Cardiac fibroblast (primary cell): ENCODE results near the gene ACTG2.

ENCODE experiments used
- DNase-seq, 2 donors: peaks; one replicate each; pipeline versions ENCODE4 v3.0.0 to v3.0.0-alpha.2; 2010; ENCODE audit warnings: low read depth in 2 of 2
- H3K4me3 ChIP-seq, 2 donors: replicated peaks in 1 of 2; 1 replicate in 1 of 2; 2 replicates in 1 of 2; pipeline ENCODE4 v1.5.1; 2011; ENCODE audit warnings: low read depth in 2 of 2, low read length in 2 of 2, mild to moderate bottlenecking in 2 of 2, moderate library complexity in 1 of 2
- TF ChIP-seq, protein P1 (sequence below): IDR thresholded peaks from one replicate; pipeline ENCODE4 v1.5.1; 2011; ENCODE audit warnings: low read depth, mild to moderate bottlenecking, low read length, inconsistent platforms

ACTG2 gene

GRCh38 chr2:73918856-73919255 lies 26.0 kb downstream of the ACTG2 start:
- no peak overlapping the region for H3K4me3 ChIP-seq
- DNase-seq: no peak
- TF ChIP-seq, protein P1, sequence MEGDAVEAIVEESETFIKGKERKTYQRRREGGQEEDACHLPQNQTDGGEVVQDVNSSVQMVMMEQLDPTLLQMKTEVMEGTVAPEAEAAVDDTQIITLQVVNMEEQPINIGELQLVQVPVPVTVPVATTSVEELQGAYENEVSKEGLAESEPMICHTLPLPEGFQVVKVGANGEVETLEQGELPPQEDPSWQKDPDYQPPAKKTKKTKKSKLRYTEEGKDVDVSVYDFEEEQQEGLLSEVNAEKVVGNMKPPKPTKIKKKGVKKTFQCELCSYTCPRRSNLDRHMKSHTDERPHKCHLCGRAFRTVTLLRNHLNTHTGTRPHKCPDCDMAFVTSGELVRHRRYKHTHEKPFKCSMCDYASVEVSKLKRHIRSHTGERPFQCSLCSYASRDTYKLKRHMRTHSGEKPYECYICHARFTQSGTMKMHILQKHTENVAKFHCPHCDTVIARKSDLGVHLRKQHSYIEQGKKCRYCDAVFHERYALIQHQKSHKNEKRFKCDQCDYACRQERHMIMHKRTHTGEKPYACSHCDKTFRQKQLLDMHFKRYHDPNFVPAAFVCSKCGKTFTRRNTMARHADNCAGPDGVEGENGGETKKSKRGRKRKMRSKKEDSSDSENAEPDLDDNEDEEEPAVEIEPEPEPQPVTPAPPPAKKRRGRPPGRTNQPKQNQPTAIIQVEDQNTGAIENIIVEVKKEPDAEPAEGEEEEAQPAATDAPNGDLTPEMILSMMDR: no peak

GRCh38 chr2:73919596-73920228 lies 26.9 kb downstream of the ACTG2 start:
- DNase-seq: no peak
- TF ChIP-seq, protein P1: no peak
- H3K4me3 ChIP-seq: no peak overlapping the region

GRCh38 chr2:73920577-73921545 lies 28.1 kb downstream of the ACTG2 start:
- H3K4me3 ChIP-seq: no peak overlapping the region
- DNase-seq: peak in 1 of 2 donors; percentile 16
- TF ChIP-seq, protein P1: peak; percentile 31

- no peak overlapping the region for H3K4me3 ChIP-seq
- TF ChIP-seq, protein P1: no peak
- DNase-seq: no peak
Observed at GRCh38 chr2:73921581-73921980, 28.8 kb downstream of the ACTG2 start.

GRCh38 chr2:73922681-73923080 lies 29.9 kb downstream of the ACTG2 start:
- TF ChIP-seq, protein P1: no peak
- no peak overlapping the region for H3K4me3 ChIP-seq
- DNase-seq: no peak

- H3K4me3 ChIP-seq: no peak overlapping the region
- TF ChIP-seq, protein P1: no peak
- no peak for DNase-seq
Observed at GRCh38 chr2:73925033-73925704, 32.4 kb downstream of the ACTG2 start.
